Fibroblast of mammary gland (primary cell): ENCODE measurements around the gene DYNC1I1.

Experiments used
- DNase-seq: peaks from one replicate; pipeline ENCODE4 v3.0.0-alpha.2; 2010; ENCODE audit warnings: low read depth
- H3K4me3 ChIP-seq: 2 replicates; pipeline ENCODE4 v1.5.1; 2011; ENCODE audit warnings: low read depth, mild to moderate bottlenecking, low read length, moderate library complexity; ENCODE audit not compliant: control insufficient read depth
- TF ChIP-seq, protein P1 (sequence below): conservative IDR thresholded peaks from 2 replicates; pipeline ENCODE4 v1.5.1; 2011; ENCODE audit warnings: low read depth, low read length, inconsistent platforms; ENCODE audit not compliant: control insufficient read depth, insufficient read depth

The DYNC1I1 gene

DNA sequence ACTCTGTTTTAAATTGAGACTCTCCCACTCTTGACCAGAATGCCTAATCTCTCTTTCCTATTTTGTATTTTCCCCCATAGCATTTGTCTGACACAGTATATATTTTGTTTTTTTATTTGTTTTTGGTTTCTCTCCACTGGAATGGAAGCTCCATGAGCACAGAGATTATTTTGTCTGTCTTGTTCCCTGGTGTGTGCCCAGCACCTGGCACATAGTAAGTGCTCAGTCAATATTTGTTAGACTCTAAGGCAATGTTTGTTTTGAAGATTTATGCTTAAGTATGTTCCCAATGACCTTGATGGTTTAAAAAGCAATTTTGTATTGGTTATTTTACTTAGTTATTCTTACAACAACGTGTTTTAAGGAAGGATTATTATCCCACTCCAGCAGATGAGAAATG, 201.8 kb downstream of the DYNC1I1 start:
- DNase-seq: no peak
- TF ChIP-seq, protein P1, sequence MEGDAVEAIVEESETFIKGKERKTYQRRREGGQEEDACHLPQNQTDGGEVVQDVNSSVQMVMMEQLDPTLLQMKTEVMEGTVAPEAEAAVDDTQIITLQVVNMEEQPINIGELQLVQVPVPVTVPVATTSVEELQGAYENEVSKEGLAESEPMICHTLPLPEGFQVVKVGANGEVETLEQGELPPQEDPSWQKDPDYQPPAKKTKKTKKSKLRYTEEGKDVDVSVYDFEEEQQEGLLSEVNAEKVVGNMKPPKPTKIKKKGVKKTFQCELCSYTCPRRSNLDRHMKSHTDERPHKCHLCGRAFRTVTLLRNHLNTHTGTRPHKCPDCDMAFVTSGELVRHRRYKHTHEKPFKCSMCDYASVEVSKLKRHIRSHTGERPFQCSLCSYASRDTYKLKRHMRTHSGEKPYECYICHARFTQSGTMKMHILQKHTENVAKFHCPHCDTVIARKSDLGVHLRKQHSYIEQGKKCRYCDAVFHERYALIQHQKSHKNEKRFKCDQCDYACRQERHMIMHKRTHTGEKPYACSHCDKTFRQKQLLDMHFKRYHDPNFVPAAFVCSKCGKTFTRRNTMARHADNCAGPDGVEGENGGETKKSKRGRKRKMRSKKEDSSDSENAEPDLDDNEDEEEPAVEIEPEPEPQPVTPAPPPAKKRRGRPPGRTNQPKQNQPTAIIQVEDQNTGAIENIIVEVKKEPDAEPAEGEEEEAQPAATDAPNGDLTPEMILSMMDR: no peak

DNA sequence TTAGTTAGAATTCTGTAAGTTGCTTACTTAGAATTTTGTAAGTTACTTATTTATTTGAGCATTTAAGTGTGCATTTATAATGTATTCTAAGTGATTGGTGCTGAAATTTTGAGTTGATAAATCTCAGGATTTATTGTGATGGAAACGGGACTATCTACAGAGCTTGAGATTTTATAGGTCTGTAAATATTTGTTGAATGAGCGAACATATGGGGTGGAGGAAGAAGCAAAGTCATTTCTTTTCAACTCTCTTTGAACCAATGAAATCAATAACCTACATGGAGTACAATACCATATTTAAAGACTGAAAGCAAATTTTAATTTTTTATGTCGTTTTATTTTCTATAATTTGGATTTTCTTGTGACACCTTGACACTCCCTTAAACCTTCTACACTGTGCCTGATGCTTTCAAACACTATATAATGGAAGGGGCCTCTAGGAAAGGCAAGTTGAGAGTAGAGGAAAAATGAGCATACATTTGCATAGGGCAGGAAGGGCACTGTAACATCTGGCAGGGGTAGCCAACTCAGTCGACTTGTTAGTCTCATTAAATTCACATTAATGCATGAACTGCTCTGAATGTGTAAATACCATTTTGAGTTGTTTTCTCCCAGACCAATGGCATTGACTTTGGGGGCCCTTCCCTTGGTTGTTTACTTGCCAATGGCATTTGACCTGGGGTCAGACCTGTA, 204.2 kb downstream of the DYNC1I1 start:
- DNase-seq: no peak
- H3K4me3 ChIP-seq: no peak overlapping the region

More for the DNA sequence above, 201.8 kb downstream of the DYNC1I1 start:
- H3K4me3 ChIP-seq: no peak overlapping the region

DNA sequence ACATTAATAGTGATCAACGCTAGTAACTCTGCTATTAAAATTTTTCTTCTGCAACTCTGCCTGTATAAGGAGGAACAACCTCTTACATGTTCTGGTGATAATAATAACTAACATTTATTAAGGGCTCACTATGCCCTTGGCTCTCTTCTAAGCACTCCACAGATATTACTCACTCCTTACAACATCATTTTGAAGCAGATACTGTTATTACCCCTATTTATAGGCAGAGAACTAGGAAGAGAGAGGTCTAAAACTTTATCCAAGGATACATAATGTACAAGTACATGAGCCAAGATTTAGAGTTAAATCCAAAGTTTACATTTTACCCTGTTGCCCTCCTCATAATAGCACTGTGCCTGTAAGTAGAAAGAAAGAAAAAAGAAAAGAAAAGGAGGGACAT, 205.6 kb downstream of the DYNC1I1 start:
- DNase-seq: no peak
- H3K4me3 ChIP-seq: no peak overlapping the region
- TF ChIP-seq, protein P1: no peak

More for the DNA sequence above, 204.2 kb downstream of the DYNC1I1 start:
- TF ChIP-seq, protein P1: no peak

DNA sequence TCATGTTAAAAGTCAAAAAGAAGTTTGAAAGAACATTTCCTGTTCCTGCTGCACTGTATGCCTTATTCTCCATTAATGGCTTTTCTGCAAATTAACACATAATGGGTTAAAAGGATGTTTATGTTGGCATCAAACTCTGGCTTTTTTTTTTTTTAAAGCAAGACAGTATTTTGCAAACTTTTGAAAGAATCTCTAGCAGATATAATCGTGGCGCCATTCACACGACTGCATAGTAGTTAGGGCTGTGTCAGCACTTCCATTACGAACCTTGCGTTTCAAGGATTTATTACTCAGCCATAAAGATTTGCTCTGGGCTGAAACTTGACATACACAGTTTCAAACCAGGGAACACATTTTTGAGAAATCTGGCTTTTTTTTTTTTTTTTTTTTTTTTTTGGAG, 207.8 kb downstream of the DYNC1I1 start:
- DNase-seq: no peak
- H3K4me3 ChIP-seq: no peak overlapping the region
- TF ChIP-seq, protein P1: no peak

DNA sequence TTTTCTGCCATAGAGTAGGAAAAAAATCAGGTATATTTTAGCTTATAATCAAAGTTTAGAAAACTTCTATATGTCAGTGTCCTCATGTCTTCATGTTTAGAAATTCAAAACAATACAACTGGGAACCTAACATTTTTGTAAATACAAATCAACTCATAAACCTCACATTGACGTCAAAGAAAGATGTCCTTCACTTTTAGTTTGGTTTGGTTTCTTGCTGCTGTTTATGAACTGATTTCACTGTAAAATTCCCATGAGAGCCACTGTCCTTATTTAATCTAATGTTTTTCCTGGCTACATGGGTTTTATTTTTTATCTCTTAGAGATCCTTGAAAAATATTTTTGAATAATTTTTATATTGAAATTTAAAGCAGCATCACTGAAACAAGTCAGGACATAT, 208.4 kb downstream of the DYNC1I1 start:
- H3K4me3 ChIP-seq: no peak overlapping the region
- TF ChIP-seq, protein P1: no peak
- DNase-seq: peak; percentile 7

DNA sequence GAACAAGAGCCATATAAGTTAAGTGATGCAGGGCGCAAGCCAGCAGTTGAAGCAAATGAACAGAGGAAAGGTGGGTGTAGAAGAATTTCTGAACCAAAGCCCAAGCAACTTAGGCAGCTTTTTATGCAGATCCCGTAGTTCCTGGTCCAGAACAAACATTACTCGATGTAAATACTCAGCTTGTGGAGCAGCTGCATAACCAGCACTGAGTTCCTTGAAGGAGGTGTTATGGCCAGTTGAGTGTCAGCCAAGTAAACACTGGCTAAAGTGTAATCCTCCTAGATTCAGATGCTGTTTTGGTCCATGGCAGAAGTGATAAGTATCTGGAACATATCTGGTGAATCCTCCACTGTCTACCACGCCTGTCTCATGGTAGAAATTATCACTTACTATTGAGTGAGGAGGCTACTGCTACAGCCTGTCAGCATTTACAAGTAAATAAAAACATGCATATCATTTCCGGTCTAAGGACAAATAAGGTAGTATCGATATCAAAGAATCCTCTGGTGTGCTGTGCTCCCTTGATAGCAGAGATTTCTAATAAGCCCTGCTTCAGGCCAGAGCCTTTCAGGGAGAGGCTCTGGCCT, 213.9 kb downstream of the DYNC1I1 start:
- DNase-seq: no peak
- no peak overlapping the region for H3K4me3 ChIP-seq
- TF ChIP-seq, protein P1: no peak
